DOHH2 (cell line): ENCODE measurements around the gene CD74.

Source experiments
- EZH2phosphoT487 ChIP-seq: fragments of 200-600 bp; sonication (generic); IDR thresholded peaks from 2 replicates; pipeline ENCODE4 v1.6.1; 2017; ENCODE audit warnings: borderline replicate concordance, mild to moderate bottlenecking, antibody characterized with exemption, low read length, moderate library complexity, mixed read lengths
- TF ChIP-seq, protein P1 (sequence below): fragments of 200-600 bp; sonication (generic); IDR thresholded peaks from one replicate; pipeline ENCODE4 v1.5.1; 2014; ENCODE audit warnings: antibody characterized with exemption, mild to moderate bottlenecking, low read depth, low read length; ENCODE audit not compliant: poor library complexity, severe bottlenecking

DNA sequence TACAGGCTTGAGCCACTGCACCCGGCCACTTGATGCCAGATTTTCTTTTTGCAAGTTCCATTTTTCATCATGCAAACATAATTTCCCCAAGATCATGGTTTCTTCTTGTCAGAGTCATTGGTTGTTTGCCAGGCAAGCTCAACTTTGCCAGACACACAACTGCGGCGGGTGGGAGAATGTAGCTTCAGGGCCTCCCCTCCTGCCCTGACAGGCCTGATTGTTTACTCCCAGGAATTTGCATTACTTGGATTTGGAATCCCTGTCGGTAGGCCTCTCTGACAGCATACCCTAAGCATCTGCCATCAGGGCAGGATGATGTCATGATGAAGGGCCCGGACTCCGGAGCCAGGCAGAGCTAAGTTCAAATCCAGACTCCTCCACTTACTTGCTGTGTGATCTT is 21.8 kb upstream of the CD74 start:
- TF ChIP-seq, protein P1, sequence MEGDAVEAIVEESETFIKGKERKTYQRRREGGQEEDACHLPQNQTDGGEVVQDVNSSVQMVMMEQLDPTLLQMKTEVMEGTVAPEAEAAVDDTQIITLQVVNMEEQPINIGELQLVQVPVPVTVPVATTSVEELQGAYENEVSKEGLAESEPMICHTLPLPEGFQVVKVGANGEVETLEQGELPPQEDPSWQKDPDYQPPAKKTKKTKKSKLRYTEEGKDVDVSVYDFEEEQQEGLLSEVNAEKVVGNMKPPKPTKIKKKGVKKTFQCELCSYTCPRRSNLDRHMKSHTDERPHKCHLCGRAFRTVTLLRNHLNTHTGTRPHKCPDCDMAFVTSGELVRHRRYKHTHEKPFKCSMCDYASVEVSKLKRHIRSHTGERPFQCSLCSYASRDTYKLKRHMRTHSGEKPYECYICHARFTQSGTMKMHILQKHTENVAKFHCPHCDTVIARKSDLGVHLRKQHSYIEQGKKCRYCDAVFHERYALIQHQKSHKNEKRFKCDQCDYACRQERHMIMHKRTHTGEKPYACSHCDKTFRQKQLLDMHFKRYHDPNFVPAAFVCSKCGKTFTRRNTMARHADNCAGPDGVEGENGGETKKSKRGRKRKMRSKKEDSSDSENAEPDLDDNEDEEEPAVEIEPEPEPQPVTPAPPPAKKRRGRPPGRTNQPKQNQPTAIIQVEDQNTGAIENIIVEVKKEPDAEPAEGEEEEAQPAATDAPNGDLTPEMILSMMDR, result no peak
- TF ChIP-seq EZH2phosphoT487, result no peak
